Thyroid gland (tissue), 4 donors: ENCODE measurements around the gene VPS50.

ENCODE experiments used
- POLR2A ChIP-seq, 2 donors: fragments of 450-650 bp; IDR thresholded peaks; one replicate each; pipeline ENCODE4 v1.6.1; 2017; ENCODE audit warnings: antibody characterized with exemption in 2 of 2, mild to moderate bottlenecking in 2 of 2, moderate library complexity in 1 of 2
- TF ChIP-seq, protein P1 (sequence below), 6 experiments: fragments of 200-600 bp in 3 of 6; fragments of 450-650 bp in 3 of 6; sonication (generic) in 3 of 6; IDR thresholded peaks; one replicate each; pipeline ENCODE4 v1.5.1; 2016 to 2019; ENCODE audit warnings: antibody characterized with exemption in 6 of 6, mild to moderate bottlenecking in 2 of 6, inconsistent platforms in 1 of 6, moderate library complexity in 1 of 6

DNA sequence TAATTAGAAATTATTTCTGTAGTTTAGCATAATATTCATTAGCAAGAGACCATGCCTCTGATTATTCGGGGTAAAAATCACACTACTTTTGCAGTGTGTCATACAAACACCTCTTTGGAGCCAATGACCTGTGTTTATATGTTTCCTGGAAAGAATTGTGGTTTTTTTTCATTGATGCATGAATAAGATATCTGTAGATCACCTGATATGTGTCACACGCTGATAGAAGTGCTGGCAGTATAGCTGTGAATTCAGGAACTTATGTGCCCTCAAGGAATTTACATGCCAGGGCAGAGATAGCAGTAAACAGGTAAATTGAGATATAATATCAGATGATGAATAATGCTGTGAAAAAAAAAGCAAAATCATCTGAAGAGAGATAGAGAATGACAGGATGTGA lies 118.2 kb downstream of the VPS50 start:
- TF ChIP-seq POLR2A (IDR thresholded peaks at IDR 0.05): no peak
- TF ChIP-seq, protein P1, sequence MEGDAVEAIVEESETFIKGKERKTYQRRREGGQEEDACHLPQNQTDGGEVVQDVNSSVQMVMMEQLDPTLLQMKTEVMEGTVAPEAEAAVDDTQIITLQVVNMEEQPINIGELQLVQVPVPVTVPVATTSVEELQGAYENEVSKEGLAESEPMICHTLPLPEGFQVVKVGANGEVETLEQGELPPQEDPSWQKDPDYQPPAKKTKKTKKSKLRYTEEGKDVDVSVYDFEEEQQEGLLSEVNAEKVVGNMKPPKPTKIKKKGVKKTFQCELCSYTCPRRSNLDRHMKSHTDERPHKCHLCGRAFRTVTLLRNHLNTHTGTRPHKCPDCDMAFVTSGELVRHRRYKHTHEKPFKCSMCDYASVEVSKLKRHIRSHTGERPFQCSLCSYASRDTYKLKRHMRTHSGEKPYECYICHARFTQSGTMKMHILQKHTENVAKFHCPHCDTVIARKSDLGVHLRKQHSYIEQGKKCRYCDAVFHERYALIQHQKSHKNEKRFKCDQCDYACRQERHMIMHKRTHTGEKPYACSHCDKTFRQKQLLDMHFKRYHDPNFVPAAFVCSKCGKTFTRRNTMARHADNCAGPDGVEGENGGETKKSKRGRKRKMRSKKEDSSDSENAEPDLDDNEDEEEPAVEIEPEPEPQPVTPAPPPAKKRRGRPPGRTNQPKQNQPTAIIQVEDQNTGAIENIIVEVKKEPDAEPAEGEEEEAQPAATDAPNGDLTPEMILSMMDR (IDR thresholded peaks at IDR 0.05): no peak
